ENCODE measurements around the gene MYCBPAP.

Gene MYCBPAP, protein sequence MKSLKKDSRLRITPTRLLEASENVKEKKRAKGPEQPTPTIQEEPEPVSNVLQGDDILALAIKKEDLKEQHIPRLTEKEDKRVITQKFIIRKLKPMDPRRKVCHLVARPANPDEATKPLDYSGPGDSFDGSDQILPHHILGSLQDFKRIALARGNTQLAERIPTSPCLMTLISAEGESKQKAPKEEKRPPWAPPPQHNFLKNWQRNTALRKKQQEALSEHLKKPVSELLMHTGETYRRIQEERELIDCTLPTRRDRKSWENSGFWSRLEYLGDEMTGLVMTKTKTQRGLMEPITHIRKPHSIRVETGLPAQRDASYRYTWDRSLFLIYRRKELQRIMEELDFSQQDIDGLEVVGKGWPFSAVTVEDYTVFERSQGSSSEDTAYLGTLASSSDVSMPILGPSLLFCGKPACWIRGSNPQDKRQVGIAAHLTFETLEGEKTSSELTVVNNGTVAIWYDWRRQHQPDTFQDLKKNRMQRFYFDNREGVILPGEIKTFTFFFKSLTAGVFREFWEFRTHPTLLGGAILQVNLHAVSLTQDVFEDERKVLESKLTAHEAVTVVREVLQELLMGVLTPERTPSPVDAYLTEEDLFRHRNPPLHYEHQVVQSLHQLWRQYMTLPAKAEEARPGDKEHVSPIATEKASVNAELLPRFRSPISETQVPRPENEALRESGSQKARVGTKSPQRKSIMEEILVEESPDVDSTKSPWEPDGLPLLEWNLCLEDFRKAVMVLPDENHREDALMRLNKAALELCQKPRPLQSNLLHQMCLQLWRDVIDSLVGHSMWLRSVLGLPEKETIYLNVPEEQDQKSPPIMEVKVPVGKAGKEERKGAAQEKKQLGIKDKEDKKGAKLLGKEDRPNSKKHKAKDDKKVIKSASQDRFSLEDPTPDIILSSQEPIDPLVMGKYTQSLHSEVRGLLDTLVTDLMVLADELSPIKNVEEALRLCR

DNA sequence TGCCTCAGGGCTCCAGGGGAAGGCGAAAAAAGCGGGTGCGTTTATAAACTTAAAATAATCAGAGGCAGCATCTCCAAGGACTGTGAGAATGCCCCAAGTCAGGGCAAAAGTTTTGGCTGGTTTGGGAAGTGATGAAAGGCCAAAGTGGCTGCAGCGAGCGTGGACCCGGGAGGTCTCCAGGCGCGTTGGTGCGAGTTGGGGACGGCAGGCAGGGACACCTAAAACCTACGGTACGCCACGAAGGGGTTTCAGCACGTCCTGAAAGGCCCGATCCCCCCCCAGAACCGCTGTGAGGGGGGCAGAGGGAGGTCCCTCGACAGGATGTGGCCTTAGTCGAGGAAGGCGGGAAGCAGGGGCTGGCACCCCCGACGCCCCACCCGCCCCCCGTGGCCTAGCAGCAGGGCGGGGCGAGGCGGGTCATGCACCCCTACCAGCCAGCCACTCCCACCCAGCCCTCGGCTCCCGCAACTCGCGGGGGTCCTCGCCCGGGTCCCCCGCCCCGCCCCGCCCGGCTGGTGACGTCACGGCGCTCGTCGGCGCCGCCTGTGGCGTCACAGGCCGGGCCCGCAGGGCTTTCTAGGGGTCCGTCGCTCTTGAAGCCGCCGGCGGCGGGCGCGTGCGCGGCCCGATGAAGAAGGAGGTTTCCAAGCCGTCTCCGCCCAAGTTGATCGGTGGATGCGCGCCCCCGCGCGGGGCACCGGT is at the start of gene MYCBPAP:
Gene MYCBPAP (plus strand): TSS at position 569 of the 702 bp plus-strand sequence. CDS start 236 bp downstream, outside the sequence.
- peak; percentile 73 for DNase-seq

DNA sequence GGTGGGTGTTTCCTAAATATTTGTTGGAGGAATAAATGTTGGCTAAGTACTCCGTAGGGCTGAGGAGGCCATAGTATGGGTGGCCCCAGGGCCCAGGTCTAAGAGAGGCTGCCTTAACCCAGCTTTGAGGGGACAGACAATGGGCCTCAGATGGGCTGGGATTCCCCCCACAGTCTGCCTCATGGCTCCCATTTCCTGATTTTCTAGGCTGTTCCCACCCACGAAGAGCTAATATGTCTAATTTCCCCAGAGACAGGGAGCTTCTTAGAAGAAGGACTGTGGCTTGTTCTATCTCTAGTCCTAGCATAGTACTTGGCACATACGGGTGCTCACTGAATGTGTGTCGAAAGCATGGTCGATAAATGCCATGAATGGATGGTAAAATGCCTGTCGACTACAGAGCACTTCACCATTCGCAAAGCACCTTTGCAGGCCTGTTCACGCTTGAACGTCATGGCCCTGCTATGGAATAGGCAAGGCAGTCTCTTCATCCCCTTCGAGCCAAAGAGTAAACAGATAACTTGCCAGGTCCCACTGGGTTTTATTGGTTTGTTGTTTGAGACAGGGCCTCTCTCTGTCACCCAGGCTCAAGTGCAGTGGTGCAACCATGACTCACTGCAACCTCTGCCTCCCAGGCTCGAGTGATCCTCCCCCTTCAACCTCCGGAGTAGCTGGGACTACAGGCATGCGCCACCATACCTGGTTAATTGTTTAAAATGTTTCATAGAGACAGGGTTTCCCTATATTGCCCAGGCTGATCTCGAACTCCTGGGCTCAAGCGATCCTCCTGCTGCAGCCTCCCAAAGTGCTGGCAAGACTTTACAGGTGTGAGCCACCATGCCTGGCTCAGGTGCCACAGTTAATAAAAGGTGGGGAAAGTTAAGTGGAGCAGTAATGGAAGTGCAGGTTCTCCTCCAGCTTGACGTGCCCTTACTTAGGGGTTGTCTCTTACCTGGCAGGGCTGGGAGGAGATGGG is 49.2 kb upstream of the MYCBPAP start:
- peak; percentile 38 for DNase-seq

DNA sequence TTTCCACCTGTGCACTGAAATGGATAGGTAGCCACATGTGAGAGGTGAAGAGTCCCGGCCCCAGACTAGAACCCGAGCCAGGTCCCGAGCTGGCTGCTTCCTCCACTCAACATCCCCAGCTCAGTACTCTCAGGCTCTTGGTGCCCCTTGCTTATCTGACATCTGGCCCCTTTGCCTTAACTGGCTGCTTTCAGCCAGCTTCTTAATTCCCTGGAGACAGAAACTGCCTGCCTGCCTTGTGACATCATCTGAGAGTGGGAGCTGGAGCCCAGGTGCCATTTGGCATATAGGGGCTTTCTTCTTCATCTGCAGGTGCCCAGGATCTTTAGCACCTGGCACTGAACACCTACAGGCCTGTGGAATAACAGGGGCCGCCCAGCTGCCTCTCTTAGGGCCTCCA is 48.5 kb upstream of the MYCBPAP start:
- DNase-seq = no peak

DNA sequence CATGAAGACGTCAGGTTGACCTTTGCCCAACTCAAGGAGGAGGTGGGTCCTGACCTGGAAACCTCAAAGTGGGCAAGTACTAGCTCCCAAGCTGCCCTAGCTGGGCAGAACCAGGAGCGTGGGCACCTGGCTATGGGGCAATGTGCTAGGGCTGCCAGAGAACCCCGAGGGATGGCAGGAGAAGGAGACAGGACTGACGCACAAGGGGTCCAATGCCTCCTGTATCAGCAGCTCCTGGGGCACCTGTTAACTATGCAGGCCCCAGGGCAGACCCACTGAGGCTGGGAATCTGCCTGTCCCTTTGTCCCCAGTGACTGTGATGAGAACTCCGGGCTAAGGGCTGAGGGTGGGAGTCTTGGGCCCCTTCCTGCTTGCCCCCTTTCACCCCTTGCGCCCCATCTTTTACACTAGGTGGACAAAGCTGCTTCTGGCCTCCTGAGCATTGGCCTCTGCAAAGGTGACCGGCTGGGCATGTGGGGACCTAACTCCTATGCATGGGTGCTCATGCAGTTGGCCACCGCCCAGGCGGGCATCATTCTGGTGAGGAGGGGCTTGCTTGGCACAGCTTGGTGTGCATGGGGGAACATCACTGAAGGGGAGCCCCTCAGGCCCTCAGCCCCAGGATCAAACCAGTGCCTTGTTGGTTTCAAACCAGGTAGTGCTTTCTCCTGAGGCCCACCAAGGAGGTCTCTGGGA is 47.3 kb upstream of the MYCBPAP start:
- DNase-seq = no peak

DNA sequence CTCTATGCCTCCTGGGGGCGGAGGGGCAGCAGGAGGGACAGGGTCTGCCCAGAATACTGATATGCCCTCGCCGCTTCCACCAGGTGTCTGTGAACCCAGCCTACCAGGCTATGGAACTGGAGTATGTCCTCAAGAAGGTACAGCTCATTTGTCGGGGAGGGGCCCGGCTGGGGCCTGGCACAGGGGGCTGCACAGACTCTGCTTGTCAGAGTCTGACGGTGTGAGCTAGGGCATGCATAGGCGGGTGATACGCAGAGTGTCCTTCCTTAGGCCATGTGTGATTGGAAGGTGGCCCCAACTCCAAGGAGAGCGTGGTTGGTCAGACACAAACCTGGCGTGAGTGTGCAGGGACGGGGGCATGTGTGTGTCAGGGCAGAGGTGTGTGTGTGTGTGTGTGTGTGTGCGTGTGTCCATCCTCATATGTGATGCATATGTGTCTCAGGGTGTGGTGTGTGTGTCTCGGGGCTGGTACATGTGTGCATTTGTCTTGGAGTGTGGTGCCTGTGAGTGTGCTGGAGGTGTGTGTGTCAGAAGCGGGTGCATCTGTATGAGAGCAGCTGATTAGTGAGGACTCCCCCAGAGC is 46.6 kb upstream of the MYCBPAP start:
- DNase-seq = no peak

DNA sequence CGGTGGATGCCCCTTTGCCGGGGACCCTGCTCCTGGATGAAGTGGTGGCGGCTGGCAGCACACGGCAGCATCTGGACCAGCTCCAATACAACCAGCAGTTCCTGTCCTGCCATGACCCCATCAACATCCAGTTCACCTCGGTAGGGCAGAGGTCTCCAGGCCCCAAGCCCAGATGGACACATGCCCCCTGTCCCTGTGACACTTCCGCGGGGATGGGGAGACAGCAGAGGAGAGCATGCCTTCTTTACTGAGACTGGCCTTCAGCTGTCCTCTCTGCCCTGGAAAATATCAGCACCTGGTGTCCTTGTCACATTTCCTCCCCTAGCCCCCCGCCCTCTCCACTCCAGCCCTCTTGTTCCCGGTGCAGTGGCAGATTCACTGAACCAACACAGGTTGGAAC is 45.8 kb upstream of the MYCBPAP start:
- no peak for DNase-seq

DNA sequence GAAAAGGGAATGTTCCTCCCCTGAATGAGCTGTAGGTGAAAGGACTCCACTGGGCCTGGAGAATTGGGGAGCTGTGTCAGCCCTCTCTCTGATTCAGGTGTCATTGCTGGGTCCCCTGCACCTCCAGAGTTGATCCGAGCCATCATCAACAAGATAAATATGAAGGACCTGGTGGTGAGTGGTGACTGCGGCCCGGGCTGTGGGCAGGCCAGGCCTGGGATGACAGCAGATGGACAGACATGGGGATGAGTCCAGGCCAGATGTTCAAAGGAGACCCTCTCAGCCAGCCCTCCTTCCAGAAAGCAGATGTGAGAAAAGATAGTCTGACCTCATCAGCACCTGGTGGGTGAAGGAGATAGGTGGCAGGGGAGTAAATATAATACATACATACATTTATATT is 44.1 kb upstream of the MYCBPAP start:
- no peak for DNase-seq

DNA sequence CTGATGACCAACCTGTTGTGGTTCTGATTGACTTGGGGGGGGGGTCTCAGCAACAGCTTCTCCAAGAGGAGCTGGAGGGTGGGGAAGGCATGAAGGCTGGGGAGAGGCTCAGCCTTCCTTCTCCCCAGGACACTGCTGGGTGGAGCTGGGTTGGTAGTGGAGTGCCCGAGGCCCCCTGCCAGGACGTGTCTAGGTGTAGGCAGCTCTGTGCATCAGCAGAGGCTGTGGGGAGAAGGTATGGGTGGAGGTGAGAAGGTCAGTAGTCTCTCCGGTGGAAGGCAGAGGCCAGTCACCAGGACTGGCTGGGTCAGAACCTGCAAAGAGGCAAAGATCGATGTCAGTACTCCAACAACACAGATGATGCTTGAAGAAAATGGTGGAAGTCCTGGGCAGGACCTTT is 43.5 kb upstream of the MYCBPAP start:
- no peak for DNase-seq

DNA sequence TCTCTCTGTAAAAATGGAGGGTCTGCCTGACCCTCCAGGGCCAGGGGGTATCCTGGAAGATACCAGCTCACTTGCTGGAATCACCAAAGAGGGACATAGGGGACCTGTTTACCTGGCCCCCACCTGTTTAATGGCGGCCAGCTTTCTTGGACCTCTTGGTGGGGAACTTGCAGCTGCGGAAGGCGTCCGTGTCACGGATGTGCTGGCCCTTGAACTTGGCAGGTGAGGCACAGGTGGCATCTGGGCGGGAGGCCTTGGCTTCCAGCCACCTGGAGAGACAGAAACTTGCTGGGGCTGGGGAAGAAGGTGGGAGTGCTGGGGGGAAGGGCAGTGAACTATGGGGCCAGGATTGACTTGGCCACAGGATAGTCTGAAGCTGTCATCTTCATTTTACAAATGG is 43.1 kb upstream of the MYCBPAP start:
- DNase-seq = no peak

DNA sequence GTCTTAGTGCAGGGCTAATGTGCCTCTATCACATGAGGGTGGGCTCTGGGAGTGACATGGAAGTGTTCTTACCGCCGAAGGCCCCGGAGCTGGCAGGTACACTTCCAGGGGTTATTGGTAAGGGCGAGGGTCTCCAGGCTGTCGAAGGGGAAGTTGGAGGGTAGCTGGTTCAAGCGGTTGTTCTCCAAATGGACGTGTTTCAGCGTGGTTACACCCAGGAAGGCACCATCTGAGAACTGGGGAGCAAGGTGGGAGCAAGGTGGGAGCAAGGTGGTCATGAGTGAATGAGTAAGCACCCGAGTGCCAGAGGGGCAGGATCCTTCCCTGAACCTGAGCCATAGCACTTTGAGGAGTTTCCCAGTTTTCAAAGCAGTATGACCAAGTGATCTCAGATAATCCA is 42.6 kb upstream of the MYCBPAP start:
- no peak for DNase-seq

DNA sequence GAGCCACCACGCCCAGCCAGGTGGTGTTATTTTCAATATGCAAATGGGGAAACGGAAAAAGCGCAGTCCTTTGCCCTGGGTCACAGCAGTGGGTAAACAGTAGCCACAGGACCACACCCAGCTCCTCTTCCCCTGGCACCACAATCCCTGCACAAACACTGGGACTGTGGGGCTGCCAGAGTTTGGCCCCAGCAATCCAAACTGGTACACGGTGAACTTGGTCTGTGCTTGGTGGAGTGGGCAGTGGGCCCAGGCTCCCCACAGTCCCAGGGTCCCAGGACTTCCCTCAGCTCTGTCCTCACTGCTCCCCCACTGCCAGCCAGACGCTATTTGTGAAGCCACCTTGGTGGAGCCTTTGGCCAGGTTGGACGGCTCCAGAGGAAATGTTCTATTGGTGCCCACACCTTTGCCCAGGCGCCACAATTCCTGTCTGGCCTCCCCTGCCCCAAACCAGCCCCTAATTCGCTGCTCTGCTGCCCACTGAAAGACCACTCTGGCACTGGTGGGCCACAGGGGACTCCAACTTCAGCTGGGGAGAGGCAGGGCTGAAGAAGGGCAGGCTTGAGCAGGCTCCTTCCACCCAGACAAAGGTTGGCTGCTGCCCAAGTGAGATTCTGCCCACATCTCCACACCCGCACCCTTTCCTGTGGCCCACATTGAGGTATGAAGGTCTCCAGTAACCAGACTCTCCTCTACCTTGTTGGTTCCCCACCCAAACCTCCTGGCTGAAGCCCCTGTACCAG is 41.7 kb upstream of the MYCBPAP start:
- no peak for DNase-seq

DNA sequence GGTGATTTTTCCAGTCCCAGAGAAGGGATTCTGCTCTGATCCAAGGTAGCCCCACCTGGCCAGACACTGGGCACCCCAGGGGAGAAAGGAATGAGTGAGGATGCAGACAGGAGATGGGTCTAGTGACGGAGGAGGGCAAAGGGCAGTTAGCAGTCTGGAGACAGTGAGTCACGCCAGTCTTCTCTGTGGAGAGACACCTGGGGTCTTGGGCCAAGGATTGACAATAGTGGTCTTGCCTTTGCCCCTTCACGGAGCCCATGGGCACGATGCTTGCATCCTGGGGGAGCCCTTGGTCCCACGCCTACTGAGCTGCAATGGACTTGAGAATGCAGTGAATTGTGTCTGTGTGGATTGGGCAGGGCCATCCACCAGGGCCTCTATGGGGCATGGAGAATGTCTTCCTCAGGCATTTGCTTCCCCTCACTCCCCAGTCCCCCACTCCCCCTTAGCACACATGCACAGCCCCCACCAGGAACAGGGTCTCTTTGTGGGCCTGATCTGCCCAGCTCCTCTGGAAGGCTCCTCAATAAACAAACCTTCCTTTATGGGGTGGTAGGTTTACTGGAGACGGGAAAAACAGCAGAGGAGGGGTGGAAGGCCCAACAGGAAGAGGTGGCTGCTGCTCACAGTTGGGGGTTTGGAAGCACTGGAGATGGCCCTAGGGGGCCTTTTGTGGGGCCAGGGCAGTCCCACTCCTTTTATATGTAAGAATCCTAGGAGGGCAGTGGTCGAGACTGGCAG is 41.0 kb upstream of the MYCBPAP start:
- DNase-seq = no peak

DNA sequence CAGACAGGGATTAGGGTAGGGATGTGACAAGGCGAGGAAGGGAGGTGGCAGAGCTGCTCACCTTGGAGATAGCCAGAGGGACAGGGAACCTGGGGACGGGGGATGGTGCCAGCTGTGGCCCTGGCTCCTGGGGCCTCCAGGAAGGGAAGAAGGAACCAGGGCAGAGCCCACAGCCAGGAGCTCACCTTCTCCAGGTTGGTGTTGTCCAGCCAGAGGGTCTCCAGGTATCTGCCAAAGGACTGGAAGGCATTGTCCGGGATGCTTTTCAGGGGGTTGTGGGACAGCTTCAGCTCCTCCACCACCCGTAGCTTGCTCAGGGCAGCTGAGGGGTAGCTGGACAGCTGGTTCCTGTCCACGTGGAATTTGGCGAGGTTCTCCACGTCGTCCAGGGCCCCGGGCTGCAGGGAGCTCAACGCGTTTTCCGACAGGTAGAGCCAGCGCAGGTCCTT is 40.4 kb upstream of the MYCBPAP start:
- DNase-seq = no peak

DNA sequence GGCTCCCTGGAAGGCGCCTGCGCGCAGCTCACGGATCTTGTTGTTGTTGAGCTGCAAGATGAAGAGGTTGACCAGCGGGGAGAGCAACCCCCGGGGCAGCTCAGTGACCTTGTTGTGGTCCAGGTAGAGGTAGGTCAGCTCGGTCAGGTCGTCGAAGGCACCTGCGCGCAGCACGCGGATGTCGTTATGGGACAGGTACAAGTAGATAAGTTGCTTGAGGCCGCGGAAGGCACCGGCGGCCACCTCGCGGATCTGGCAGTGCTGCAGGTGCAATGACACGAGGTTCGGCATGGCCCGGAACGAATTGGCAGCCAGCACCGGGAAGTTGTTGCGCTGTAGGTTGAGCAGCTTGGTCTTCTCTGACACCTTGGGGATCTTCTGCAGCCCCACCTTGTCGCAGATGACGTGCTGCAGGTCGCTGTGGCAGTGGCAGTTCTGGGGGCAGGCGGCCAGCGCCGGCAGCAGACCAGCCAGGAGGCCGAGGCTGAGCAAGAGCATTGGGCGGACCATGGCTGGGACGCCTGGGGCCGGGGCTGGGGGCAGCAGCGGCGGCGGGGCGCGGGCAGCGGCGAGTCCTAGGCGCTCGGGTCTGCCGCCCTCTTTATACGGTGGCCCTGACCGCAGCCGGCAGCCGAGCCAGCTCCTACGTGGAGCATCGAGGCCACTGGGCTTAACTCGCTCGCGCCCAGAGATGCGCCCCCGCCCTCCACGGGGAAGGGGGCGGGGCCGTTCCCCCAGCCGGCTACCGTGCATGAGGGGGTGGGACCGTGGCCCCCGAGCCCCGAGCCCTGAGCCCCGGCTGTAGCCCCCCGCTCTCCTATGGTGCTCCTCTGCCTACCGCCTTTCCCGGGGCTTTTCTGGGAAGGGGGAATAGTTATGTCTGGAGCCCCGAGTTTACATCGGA is 39.7 kb upstream of the MYCBPAP start, which contains the start of gene CHAD:
Gene CHAD (minus strand): TSS at position 577 of the 904 bp plus-strand sequence. CDS start 67 bp downstream, at position 510.
- DNase-seq = no peak

DNA sequence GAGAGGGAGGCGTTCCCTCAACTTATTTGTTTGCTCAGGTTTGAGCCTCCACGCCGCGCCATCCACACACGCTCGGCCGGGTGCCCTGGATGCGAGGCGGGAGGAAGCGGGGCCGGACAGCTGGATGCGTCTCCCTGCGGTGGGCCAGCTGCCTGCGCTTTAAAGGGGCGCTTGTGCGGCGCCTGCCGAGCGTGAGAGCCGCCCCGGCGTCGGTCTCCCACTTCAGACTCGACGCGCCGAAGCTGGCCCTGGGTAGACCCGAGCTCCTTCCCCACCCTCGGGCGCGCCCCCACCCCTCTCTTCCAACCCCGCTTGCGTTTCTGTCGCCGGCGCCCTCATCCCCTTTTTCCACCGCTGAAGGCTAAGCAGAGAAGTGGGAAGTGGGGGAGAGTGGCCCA is 39.0 kb upstream of the MYCBPAP start:
- DNase-seq = no peak

DNA sequence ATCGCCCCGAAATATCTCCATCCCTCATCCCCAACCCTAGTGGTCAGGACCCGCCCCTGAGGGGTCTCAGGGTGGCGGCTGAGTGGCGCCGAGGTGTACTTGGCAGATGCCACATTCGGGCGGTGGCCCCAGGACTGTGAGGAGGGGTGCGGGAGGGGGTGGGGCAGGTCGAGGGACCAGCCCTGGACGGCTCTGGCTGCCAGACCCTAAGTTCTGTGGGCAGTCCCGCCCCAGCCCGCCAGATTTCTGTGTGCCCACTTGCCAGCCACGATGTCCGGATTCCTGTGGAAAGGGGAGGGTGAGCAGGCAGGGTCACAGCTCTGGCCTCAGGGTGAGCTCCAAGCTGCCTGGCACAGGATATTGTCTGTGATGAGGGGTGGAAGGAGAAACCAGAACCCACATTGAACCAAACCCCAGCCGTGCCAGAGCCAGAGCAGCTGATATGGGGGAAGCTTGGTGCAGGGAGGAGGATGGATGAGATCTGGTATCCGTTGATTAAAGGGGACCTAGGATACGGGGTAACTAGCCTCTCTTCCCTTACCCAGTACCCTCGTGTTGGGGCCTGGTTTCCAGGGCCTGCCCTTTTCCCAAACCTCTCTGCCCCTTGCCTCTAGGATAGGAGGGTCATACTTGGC is 38.5 kb upstream of the MYCBPAP start:
- DNase-seq = no peak

DNA sequence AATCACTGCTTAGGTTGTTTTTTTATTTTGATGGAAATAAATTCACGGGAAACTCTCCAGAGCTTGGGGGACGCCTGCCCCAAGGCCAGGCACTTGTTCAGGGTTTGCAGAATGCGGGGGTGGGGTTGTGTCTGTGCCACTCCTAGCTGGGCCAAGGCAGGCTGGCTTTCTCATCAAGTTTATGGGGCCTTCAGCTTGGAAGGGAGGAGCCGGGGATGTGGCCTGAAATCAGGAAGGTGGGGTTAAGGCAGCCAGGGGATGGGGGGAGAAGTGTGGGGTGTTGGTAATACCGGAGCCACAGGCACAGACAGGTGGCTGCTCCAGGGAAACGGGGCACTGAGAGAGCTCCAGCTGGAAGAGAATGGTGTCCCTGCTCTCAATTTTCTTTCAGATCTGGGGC is 37.8 kb upstream of the MYCBPAP start:
- DNase-seq = no peak
